ENCODE measurements around the gene GADD45B.

- TF ChIP-seq IKZF3 (tag by site-specific recombination; IDR thresholded peaks at IDR 0.05) (no peak), ZBTB48 (tag by site-specific recombination; IDR thresholded peaks at IDR 0.05) (no peak), HOXA7 (CRISPR knock-in tag; IDR thresholded peaks at IDR 0.05; ENCODE audit: borderline replicate concordance) (no peak), BCL11A (tag by site-specific recombination; IDR thresholded peaks at IDR 0.05; ENCODE audit: low read depth) (no peak), CTCF (tag by site-specific recombination; IDR thresholded peaks at IDR 0.05) (no peak), ZNF274 (IDR thresholded peaks at IDR 0.05; ENCODE audit: low read length) (no peak), ZNF274 (tag by site-specific recombination; IDR thresholded peaks at IDR 0.05; ENCODE audit: borderline replicate concordance) (no peak), ZNF623 (tag by site-specific recombination; IDR thresholded peaks at IDR 0.05) (no peak), ZNF626 (tag by site-specific recombination; IDR thresholded peaks at IDR 0.05) (no peak), ZNF280C (tag by site-specific recombination; IDR thresholded peaks at IDR 0.05) (no peak), MEIS1 (CRISPR knock-in tag; IDR thresholded peaks at IDR 0.05; ENCODE audit: borderline replicate concordance) (no peak), ZNF184 (tag by site-specific recombination; IDR thresholded peaks at IDR 0.05) (no peak), ZBTB8A (tag by site-specific recombination; IDR thresholded peaks at IDR 0.05) (no peak), ZNF426 (tag by site-specific recombination; IDR thresholded peaks at IDR 0.05) (no peak), ZFHX2 (tag by site-specific recombination; conservative IDR thresholded peaks at IDR 0.05) (no peak)
These were observed 35.4 kb upstream of the GADD45B start for GRCh38 chr19:2440515-2440914.

Data from HEK293 (cell line).